GM23338 (cell line): ENCODE data around the gene GTSE1. TPM values are rescaled to one million over a fixed set of nuclear protein-coding genes. Genes with fewer than 3 reads are reported as not detected.
A peak's percentile ranks its signal among the peaks of the same experiment; 100 is the strongest.

Source experiments
- ATAC-seq: fragments of 200-7000 bp; cut with Tn5 transposase; 3 replicates; pipeline ENCODE4 v1.9.1; 2020
- DNase-seq: peaks from one replicate; pipeline ENCODE4 v3.0.0-alpha.2; 2015; ENCODE audit warnings: low spot score
- H2AFZ ChIP-seq: fragments of 200-600 bp; sonication (generic); 2 replicates; pipeline ENCODE4 v1.8.0; 2016; ENCODE audit warnings: antibody characterized with exemption, mild to moderate bottlenecking, moderate library complexity
- H3F3A ChIP-seq: fragments of 200-600 bp; sonication (generic); replicated peaks from 2 replicates; pipeline ENCODE4 v1.8.0; 2017; ENCODE audit warnings: antibody characterized with exemption, mixed run types, low read depth
- H3K27ac ChIP-seq: fragments of 200-600 bp; sonication (generic); 2 replicates; pipeline ENCODE4 v1.6.1; 2016; ENCODE audit warnings: low read depth
- H3K27me3 ChIP-seq: fragments of 200-600 bp; sonication (generic); 2 replicates; pipeline ENCODE4 v1.8.0; 2016; ENCODE audit warnings: mild to moderate bottlenecking, mixed run types, moderate library complexity; ENCODE audit not compliant: insufficient read depth
- H3K36me3 ChIP-seq: fragments of 200-600 bp; sonication (generic); 2 replicates; pipeline ENCODE4 v1.8.0; 2016; ENCODE audit warnings: mild to moderate bottlenecking; ENCODE audit not compliant: insufficient read depth
- H3K4me1 ChIP-seq: fragments of 200-600 bp; sonication (generic); 2 replicates; pipeline ENCODE4 v1.8.0; 2016; ENCODE audit warnings: mild to moderate bottlenecking, moderate library complexity; ENCODE audit not compliant: insufficient read depth
- H3K4me2 ChIP-seq: fragments of 200-600 bp; sonication (generic); 2 replicates; pipeline ENCODE4 v1.7.1; 2017; ENCODE audit warnings: mixed run types
- H3K4me3 ChIP-seq: fragments of 200-600 bp; sonication (generic); 2 replicates; pipeline ENCODE4 v1.6.1; 2016; ENCODE audit warnings: mixed run types
- H3K79me2 ChIP-seq: fragments of 200-600 bp; sonication (generic); replicated peaks from 2 replicates; pipeline ENCODE4 v1.8.0; 2017; ENCODE audit warnings: mild to moderate bottlenecking; ENCODE audit not compliant: insufficient read depth
- H3K9me2 ChIP-seq: fragments of 200-600 bp; sonication (generic); 2 replicates; pipeline ENCODE4 v1.8.0; 2017; ENCODE audit not compliant: insufficient read depth
- H4K20me1 ChIP-seq: fragments of 200-600 bp; sonication (generic); replicated peaks from 2 replicates; pipeline ENCODE4 v1.8.0; 2017; ENCODE audit warnings: mild to moderate bottlenecking; ENCODE audit not compliant: insufficient read depth
- H3K27ac Mint-ChIP-seq: 2 replicates; pipeline ENCODE4 v1.8.0; 2020; ENCODE audit warnings: inconsistent platforms, mild to moderate bottlenecking, moderate library complexity, mixed read lengths
- H3K27me3 Mint-ChIP-seq: 3 replicates; pipeline ENCODE4 v1.8.0; 2022; ENCODE audit warnings: low read depth, mild to moderate bottlenecking, moderate library complexity, mixed read lengths, inconsistent platforms; ENCODE audit not compliant: insufficient read depth, poor library complexity
- H3K36me3 Mint-ChIP-seq: 3 replicates; pipeline ENCODE4 v1.8.0; 2021; ENCODE audit warnings: low read depth, mild to moderate bottlenecking, inconsistent platforms, moderate library complexity, mixed read lengths
- H3K4me1 Mint-ChIP-seq: 3 replicates; pipeline ENCODE4 v1.8.0; 2020; ENCODE audit warnings: mild to moderate bottlenecking, inconsistent platforms, mixed read lengths
- H3K4me3 Mint-ChIP-seq: 3 replicates; pipeline ENCODE4 v1.8.0; 2021; ENCODE audit warnings: moderate library complexity, mild to moderate bottlenecking, inconsistent platforms, mixed read lengths
- H3K9me3 Mint-ChIP-seq: 3 replicates; pipeline ENCODE4 v1.8.0; 2020; ENCODE audit warnings: moderate library complexity, mild to moderate bottlenecking, inconsistent platforms, mixed read lengths
- CREB1 ChIP-seq: fragments of 250-450 bp; sonication (Bioruptor Pico); IDR thresholded peaks from 2 replicates; pipeline ENCODE4 v1.5.0; 2020; ENCODE audit warnings: low read depth, mild to moderate bottlenecking, moderate library complexity
- EZH2 ChIP-seq: fragments of 200-600 bp; sonication (generic); IDR thresholded peaks from one replicate; pipeline ENCODE4 v1.8.0; 2017; ENCODE audit warnings: antibody characterized with exemption, mild to moderate bottlenecking, low read depth; ENCODE audit not compliant: unreplicated experiment
- EZH2phosphoT487 ChIP-seq: fragments of 200-600 bp; sonication (generic); IDR thresholded peaks from one replicate; pipeline ENCODE4 v1.8.1; 2018; ENCODE audit warnings: antibody characterized with exemption; ENCODE audit not compliant: unreplicated experiment
- JUNB ChIP-seq: IDR thresholded peaks from one replicate; pipeline ENCODE4 v1.6.1; 2016; ENCODE audit warnings: antibody characterized with exemption; ENCODE audit not compliant: unreplicated experiment
- NANOG ChIP-seq: IDR thresholded peaks from 2 replicates; pipeline ENCODE4 v1.6.1; 2016; ENCODE audit warnings: antibody characterized with exemption, borderline replicate concordance
- POLR2AphosphoS5 ChIP-seq: IDR thresholded peaks from 2 replicates; pipeline ENCODE4 v1.6.1; 2016; ENCODE audit warnings: antibody characterized with exemption, low read depth
- STAT1 ChIP-seq: IDR thresholded peaks from one replicate; pipeline ENCODE4 v1.6.1; 2016; ENCODE audit warnings: antibody characterized with exemption; ENCODE audit not compliant: unreplicated experiment
- ZNF114 ChIP-seq: fragments of 250-450 bp; sonication (Bioruptor Pico); IDR thresholded peaks from 2 replicates; pipeline ENCODE4 v1.5.0; 2020; ENCODE audit warnings: mild to moderate bottlenecking, moderate library complexity
- ZNF331 ChIP-seq: fragments of 250-450 bp; sonication (Bioruptor Pico); IDR thresholded peaks from 2 replicates; pipeline ENCODE4 v1.5.0; 2020; ENCODE audit warnings: low read depth, mild to moderate bottlenecking, moderate library complexity
- polyA plus RNA-seq: library from polyadenylated mRNA; unstranded; fragments of >200 nt; fragmentation: Nextera tagmentation; extraction: Ambion mirVana; gene quantifications from 2 replicates; pipeline ENCODE4 v1.2.1, GENCODE V29; 2016
- total RNA-seq: library from RNA; depleted of rRNA; stranded (reverse); fragments of >200 nt; shearing (Covaris generic); gene quantifications from 2 replicates; pipeline ENCODE4 v1.2.3, GENCODE V29; 2014
- TF ChIP-seq, protein P1 (sequence below): IDR thresholded peaks from 2 replicates; pipeline ENCODE4 v1.6.1; 2016; ENCODE audit warnings: antibody characterized with exemption
- TF ChIP-seq, protein P2 (sequence below), 2 experiments: fragments of 200-600 bp in 1 of 2; sonication (generic) in 1 of 2; conservative IDR thresholded peaks; 2 replicates each; pipeline versions ENCODE4 v1.5.1 to v1.6.1; 2016 to 2017; ENCODE audit warnings: antibody characterized with exemption in 2 of 2, low read depth in 2 of 2, mild to moderate bottlenecking in 2 of 2, moderate library complexity in 1 of 2
- TF ChIP-seq, protein P3 (sequence below): IDR thresholded peaks from one replicate; pipeline ENCODE4 v1.6.1; 2018; ENCODE audit warnings: antibody characterized with exemption; ENCODE audit not compliant: unreplicated experiment

The GTSE1 gene
- total and polyA plus RNA-seq, 2 experiments from 2014 or later = 26.3 to 28.6 TPM

DNA sequence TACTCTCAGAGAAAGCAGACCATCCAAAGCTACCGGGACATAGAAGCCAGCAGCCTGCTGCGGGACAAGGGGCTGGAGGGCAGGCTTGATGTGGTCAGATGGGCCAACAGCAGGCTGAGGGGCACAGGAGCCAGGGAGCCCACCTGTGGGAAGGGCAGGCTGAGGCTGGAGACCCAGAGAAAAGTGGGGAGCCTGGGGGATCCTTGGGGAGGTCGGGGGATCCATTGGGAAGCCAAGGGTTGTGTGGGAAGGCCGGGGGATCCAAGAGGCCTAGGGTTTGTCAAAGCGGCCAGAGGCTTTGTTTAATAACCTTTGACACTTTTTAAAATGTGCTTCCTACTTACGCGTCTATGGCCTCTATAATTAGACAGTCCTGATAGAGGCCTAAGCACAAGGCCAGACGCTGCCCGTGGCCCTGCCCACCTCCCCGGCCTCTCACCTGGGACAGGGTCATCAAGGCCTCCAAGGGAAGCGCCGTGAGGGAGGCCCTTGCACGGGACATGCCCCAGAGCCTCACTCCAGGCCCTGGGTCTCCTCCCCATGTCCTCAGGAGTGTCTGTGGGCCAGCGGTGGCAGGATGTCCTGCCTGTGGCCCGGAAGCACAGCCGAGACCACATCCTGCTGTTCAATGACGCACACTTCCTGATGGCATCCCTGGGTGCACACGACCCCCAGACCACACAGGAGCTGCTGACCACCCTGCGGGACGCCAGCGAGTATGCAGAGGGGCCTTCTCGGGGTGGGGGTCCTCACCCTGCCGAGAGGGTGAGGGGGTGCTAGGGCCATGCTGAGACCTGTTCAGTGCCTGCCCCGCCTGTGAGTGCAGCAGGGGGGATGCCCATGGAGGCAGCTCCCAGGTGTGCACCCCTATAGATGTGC, 8.6 kb upstream of the GTSE1 start:
- no peak for DNase-seq
- TF ChIP-seq EZH2 (no peak), ZNF331 (no peak), JUNB (no peak), STAT1 (no peak), EZH2phosphoT487 (no peak), POLR2AphosphoS5 (no peak), CREB1 (CRISPR knock-in tag) (no peak), ZNF114 (CRISPR knock-in tag) (no peak), NANOG (no peak)
- TF ChIP-seq, protein P1, sequence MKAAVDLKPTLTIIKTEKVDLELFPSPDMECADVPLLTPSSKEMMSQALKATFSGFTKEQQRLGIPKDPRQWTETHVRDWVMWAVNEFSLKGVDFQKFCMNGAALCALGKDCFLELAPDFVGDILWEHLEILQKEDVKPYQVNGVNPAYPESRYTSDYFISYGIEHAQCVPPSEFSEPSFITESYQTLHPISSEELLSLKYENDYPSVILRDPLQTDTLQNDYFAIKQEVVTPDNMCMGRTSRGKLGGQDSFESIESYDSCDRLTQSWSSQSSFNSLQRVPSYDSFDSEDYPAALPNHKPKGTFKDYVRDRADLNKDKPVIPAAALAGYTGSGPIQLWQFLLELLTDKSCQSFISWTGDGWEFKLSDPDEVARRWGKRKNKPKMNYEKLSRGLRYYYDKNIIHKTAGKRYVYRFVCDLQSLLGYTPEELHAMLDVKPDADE = no peak
- TF ChIP-seq, protein P2, sequence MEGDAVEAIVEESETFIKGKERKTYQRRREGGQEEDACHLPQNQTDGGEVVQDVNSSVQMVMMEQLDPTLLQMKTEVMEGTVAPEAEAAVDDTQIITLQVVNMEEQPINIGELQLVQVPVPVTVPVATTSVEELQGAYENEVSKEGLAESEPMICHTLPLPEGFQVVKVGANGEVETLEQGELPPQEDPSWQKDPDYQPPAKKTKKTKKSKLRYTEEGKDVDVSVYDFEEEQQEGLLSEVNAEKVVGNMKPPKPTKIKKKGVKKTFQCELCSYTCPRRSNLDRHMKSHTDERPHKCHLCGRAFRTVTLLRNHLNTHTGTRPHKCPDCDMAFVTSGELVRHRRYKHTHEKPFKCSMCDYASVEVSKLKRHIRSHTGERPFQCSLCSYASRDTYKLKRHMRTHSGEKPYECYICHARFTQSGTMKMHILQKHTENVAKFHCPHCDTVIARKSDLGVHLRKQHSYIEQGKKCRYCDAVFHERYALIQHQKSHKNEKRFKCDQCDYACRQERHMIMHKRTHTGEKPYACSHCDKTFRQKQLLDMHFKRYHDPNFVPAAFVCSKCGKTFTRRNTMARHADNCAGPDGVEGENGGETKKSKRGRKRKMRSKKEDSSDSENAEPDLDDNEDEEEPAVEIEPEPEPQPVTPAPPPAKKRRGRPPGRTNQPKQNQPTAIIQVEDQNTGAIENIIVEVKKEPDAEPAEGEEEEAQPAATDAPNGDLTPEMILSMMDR (conservative IDR thresholded peaks at IDR 0.05; ENCODE audit: low read depth in 2 of 2) = no peak
- TF ChIP-seq, protein P3, sequence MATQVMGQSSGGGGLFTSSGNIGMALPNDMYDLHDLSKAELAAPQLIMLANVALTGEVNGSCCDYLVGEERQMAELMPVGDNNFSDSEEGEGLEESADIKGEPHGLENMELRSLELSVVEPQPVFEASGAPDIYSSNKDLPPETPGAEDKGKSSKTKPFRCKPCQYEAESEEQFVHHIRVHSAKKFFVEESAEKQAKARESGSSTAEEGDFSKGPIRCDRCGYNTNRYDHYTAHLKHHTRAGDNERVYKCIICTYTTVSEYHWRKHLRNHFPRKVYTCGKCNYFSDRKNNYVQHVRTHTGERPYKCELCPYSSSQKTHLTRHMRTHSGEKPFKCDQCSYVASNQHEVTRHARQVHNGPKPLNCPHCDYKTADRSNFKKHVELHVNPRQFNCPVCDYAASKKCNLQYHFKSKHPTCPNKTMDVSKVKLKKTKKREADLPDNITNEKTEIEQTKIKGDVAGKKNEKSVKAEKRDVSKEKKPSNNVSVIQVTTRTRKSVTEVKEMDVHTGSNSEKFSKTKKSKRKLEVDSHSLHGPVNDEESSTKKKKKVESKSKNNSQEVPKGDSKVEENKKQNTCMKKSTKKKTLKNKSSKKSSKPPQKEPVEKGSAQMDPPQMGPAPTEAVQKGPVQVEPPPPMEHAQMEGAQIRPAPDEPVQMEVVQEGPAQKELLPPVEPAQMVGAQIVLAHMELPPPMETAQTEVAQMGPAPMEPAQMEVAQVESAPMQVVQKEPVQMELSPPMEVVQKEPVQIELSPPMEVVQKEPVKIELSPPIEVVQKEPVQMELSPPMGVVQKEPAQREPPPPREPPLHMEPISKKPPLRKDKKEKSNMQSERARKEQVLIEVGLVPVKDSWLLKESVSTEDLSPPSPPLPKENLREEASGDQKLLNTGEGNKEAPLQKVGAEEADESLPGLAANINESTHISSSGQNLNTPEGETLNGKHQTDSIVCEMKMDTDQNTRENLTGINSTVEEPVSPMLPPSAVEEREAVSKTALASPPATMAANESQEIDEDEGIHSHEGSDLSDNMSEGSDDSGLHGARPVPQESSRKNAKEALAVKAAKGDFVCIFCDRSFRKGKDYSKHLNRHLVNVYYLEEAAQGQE = no peak
- Histone ChIP-seq H3K4me1 (no peaks in the 10 kb centered on the region), H3K36me3 (peaks cover 6% of the 10 kb centered on the region; the same call in 1 of the 2 replicates), H3K4me3 (no peak overlapping the region), H3K79me2 (no peaks in the 10 kb centered on the region), H4K20me1 (no peaks in the 10 kb centered on the region), H3K9me2 (no peaks in the 10 kb centered on the region), H3K27me3 (no peaks in the 10 kb centered on the region), H2AFZ (no peak overlapping the region), H3F3A (no peaks in the 10 kb centered on the region), H3K27ac (no peak overlapping the region), H3K4me2 (no peak overlapping the region)
- Mint-ChIP-seq H3K36me3 (peaks cover 30% of the 10 kb centered on the region), H3K27me3 (peaks cover 11% of the 10 kb centered on the region), H3K27ac (0 out of 2 replicates have a peak overlapping the region, but pooled peaks have one; percentile 17), H3K4me1 (no peaks in the 10 kb centered on the region), H3K4me3 (no peak overlapping the region), H3K9me3 (no peaks in the 10 kb centered on the region; the same call in 2 of the 3 replicates)
- no peak for ATAC-seq
